ENCODE measurements around the gene KLLN. TPM values are rescaled to one million over a fixed set of nuclear protein-coding genes. Genes with fewer than 3 reads are reported as not detected.
"Not testable (repeated sequence)": the region's sequence is repeated elsewhere in the genome, so short reads cannot be mapped to it uniquely, and the experiment has no call there.

KLLN gene
- total RNA-seq = 1.7 and 2.2 TPM in 2 replicates
- 1.1 TPM for total RNA-seq (2013)
- polyA plus RNA-seq = 0.19 and 0.45 TPM in 2 replicates
- 0.51 and 1.2 TPM in 2 replicates for polyA minus RNA-seq

- Mint-ChIP-seq H3K4me1 (peaks cover 43% of the 10 kb centered on the region), H3K27me3 (no peaks in the 10 kb centered on the region), H3K4me3 (peak within 1 kb of the TSS; percentile 98), H3K9me3 (ENCODE audit: insufficient read depth) (no peaks in the 10 kb centered on the region), H3K27ac (peak within 1 kb of the TSS; percentile 98)
- peak; percentile 37 for ATAC-seq (ENCODE audit: low read depth)
- intact Hi-C loops (cut with micrococcal nuclease) = loop anchor here (2.0 to 5.0 kb wide), 5 partner anchors 64 to 1389 kb away; partner anchors contain the start of genes LIPA and STAMBPL1
- Histone ChIP-seq H3K9me3 (ENCODE audit: control extremely low read depth in 1 of 3, control insufficient read depth in 2 of 3, insufficient read depth in 1 of 3, low read length in 2 of 3) (no peaks in the 10 kb centered on the region), H3K4me2 (replicated peaks; ENCODE audit: low read depth, low read length, poor library complexity, severe bottlenecking) (peak within 1 kb of the TSS; percentile 85), H3K9ac (ENCODE audit: low read length) (peak within 1 kb of the TSS; percentile 72), H2AFZ (ENCODE audit: insufficient read depth, low read depth, low read length, poor library complexity, severe bottlenecking) (peak within 1 kb of the TSS; percentile 89), H3K36me3 (replicated peaks in 1 of 2; ENCODE audit: control extremely low read depth in 1 of 2, control insufficient read depth in 1 of 2, extremely low read depth in 1 of 2, insufficient read depth in 2 of 2, low read length in 1 of 2) (no peaks in the 10 kb centered on the region), H4K20me1 (ENCODE audit: control insufficient read depth, insufficient read depth, low read length, poor library complexity, severe bottlenecking) (no peaks in the 10 kb centered on the region), H3K79me2 (ENCODE audit: control insufficient read depth, insufficient read depth, low read length) (peaks cover 45% of the 10 kb centered on the region), H3K4me1 (ENCODE audit: control insufficient read depth in 2 of 2, insufficient read depth in 2 of 2, low read length in 2 of 2) (peaks cover 20 to 25% of the 10 kb centered on the region in 2 donors), H3K4me3 (ENCODE audit: control extremely low read depth in 1 of 5, extremely low read depth in 1 of 5, insufficient read depth in 1 of 5, low read depth in 2 of 5, low read length in 4 of 5) (peak within 1 kb of the TSS; percentile 87 to 99 (median 99)), H3K27me3 (replicated peaks in 1 of 4; ENCODE audit: control extremely low read depth in 1 of 4, control insufficient read depth in 3 of 4, insufficient read depth in 4 of 4, low read length in 3 of 4) (no peaks in the 10 kb centered on the region), H3K27ac (ENCODE audit: low read length in 2 of 2) (peak within 1 kb of the TSS; percentile 79 to 84)
- ChIA-PET CTCF (interaction anchor here (0.6 to 11.5 kb wide), 12 partner anchors 8 to 719 kb away, joined by 3 to 241 read pairs (median 14); partner anchors contain the start of genes ATAD1 and RNLS), POLR2A (interaction anchor here (1.1 to 3.0 kb wide), 12 partner anchors 45 to 1038 kb away, joined by 3 to 77 read pairs (median 7); partner anchors contain the start of genes ATAD1 and RNLS)
- TF ChIP-seq EZH2 (IDR thresholded peaks at IDR 0.05; ENCODE audit: borderline replicate concordance, insufficient read depth, low read depth, low read length, poor library complexity, severe bottlenecking) = no peak
- TF ChIP-seq CTCF (IDR thresholded peaks at IDR 0.05) = no peak
- peak; percentile 93 for DNase-seq
- WGBS (ENCODE audit: insufficient coverage) = under 1% methylated on average over 88 of the region's 89 CpGs
Measured at GRCh38 chr10:87863053-87863943, at the start of gene KLLN, which contains the start of gene PTEN. Gene KLLN, minus strand, starts transcription at chr10:87863533. Its CDS starts 1,046 bp downstream, at chr10:87862487. Gene PTEN, plus strand, starts transcription at chr10:87863625. Its CDS starts 845 bp downstream, at chr10:87864470.

- DNase-seq; POLR2A ChIA-PET; H2AFZ ChIP-seq (ENCODE audit: insufficient read depth, low read depth, low read length, poor library complexity, severe bottlenecking); H3K4me2 ChIP-seq (replicated peaks; ENCODE audit: low read depth, low read length, poor library complexity, severe bottlenecking); intact Hi-C loops (cut with micrococcal nuclease); H3K27me3 ChIP-seq (replicated peaks in 1 of 4; ENCODE audit: control extremely low read depth in 1 of 4, control insufficient read depth in 3 of 4, insufficient read depth in 4 of 4, low read length in 3 of 4); H3K9ac ChIP-seq (ENCODE audit: low read length); CTCF ChIA-PET; H3K4me3 Mint-ChIP-seq; ATAC-seq (ENCODE audit: low read depth); H3K27ac Mint-ChIP-seq; H3K9me3 Mint-ChIP-seq (ENCODE audit: insufficient read depth); H3K27me3 Mint-ChIP-seq; H3K27ac ChIP-seq (ENCODE audit: low read length in 2 of 2); H3K4me3 ChIP-seq (ENCODE audit: control extremely low read depth in 1 of 5, extremely low read depth in 1 of 5, insufficient read depth in 1 of 5, low read depth in 2 of 5, low read length in 4 of 5): not testable (repeated sequence)
- peaks cover 10 to 11% of the 10 kb centered on the region in 2 donors for H3K4me1 ChIP-seq (ENCODE audit: control insufficient read depth in 2 of 2, insufficient read depth in 2 of 2, low read length in 2 of 2)
- H3K36me3 ChIP-seq (replicated peaks in 1 of 2; ENCODE audit: control extremely low read depth in 1 of 2, control insufficient read depth in 1 of 2, extremely low read depth in 1 of 2, insufficient read depth in 2 of 2, low read length in 1 of 2) = peaks cover 1 to 19% of the 10 kb centered on the region in 2 experiments
- H3K9me3 ChIP-seq (ENCODE audit: control extremely low read depth in 1 of 3, control insufficient read depth in 2 of 3, insufficient read depth in 1 of 3, low read length in 2 of 3) = peaks cover 0 to 13% (median 5%) of the 10 kb centered on the region in 3 donors
- H3K79me2 ChIP-seq (ENCODE audit: control insufficient read depth, insufficient read depth, low read length) = peaks cover 81% of the 10 kb centered on the region
- peaks cover 68% of the 10 kb centered on the region for H3K4me1 Mint-ChIP-seq
- 99% methylated on average over 8 of the region's 8 CpGs for WGBS (ENCODE audit: insufficient coverage)
- H4K20me1 ChIP-seq (ENCODE audit: control insufficient read depth, insufficient read depth, low read length, poor library complexity, severe bottlenecking) = peaks cover 14% of the 10 kb centered on the region
Measured at GRCh38 chr10:87903396-87903795, 40.1 kb upstream of the KLLN start.

GRCh38 chr10:87897957-87898356 is 34.6 kb upstream of the KLLN start:
- H3K27me3 ChIP-seq (replicated peaks in 1 of 4; ENCODE audit: control extremely low read depth in 1 of 4, control insufficient read depth in 3 of 4, insufficient read depth in 4 of 4, low read length in 3 of 4); H3K9me3 Mint-ChIP-seq (ENCODE audit: insufficient read depth); DNase-seq; H3K9ac ChIP-seq (ENCODE audit: low read length); CTCF ChIA-PET; H3K9me3 ChIP-seq (ENCODE audit: control extremely low read depth in 1 of 3, control insufficient read depth in 2 of 3, insufficient read depth in 1 of 3, low read length in 2 of 3); intact Hi-C loops (cut with micrococcal nuclease); H3K4me1 ChIP-seq (ENCODE audit: control insufficient read depth in 2 of 2, insufficient read depth in 2 of 2, low read length in 2 of 2); H3K4me3 Mint-ChIP-seq; H3K4me3 ChIP-seq (ENCODE audit: control extremely low read depth in 1 of 5, extremely low read depth in 1 of 5, insufficient read depth in 1 of 5, low read depth in 2 of 5, low read length in 4 of 5); H3K27ac ChIP-seq (ENCODE audit: low read length in 2 of 2); H3K27me3 Mint-ChIP-seq; ATAC-seq (ENCODE audit: low read depth); H3K4me2 ChIP-seq (replicated peaks; ENCODE audit: low read depth, low read length, poor library complexity, severe bottlenecking); H4K20me1 ChIP-seq (ENCODE audit: control insufficient read depth, insufficient read depth, low read length, poor library complexity, severe bottlenecking); H2AFZ ChIP-seq (ENCODE audit: insufficient read depth, low read depth, low read length, poor library complexity, severe bottlenecking): not testable (repeated sequence)
- Mint-ChIP-seq H3K27ac (peak overlapping the region; percentile 37), H3K4me1 (peaks cover 54% of the 10 kb centered on the region)
- POLR2A ChIA-PET = interaction anchor here (0.6 kb wide), 1 partner anchor 85 kb away, joined by 3 read pairs; no protein-coding TSS in a partner anchor
- H3K79me2 ChIP-seq (ENCODE audit: control insufficient read depth, insufficient read depth, low read length) = peaks cover 82% of the 10 kb centered on the region
- peaks cover 1 to 21% of the 10 kb centered on the region in 2 experiments for H3K36me3 ChIP-seq (replicated peaks in 1 of 2; ENCODE audit: control extremely low read depth in 1 of 2, control insufficient read depth in 1 of 2, extremely low read depth in 1 of 2, insufficient read depth in 2 of 2, low read length in 1 of 2)
- 98% methylated on average over 6 of the region's 8 CpGs for WGBS (ENCODE audit: insufficient coverage)

All from B cell (primary cell).